ENCODE results near the gene RAB20.
A peak's percentile ranks its signal among the peaks of the same experiment; 100 is the strongest.
"Not testable (repeated sequence)": the region's sequence is repeated elsewhere in the genome, so short reads cannot be mapped to it uniquely, and the experiment has no call there.

The RAB20 gene, protein sequence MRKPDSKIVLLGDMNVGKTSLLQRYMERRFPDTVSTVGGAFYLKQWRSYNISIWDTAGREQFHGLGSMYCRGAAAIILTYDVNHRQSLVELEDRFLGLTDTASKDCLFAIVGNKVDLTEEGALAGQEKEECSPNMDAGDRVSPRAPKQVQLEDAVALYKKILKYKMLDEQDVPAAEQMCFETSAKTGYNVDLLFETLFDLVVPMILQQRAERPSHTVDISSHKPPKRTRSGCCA

DNA sequence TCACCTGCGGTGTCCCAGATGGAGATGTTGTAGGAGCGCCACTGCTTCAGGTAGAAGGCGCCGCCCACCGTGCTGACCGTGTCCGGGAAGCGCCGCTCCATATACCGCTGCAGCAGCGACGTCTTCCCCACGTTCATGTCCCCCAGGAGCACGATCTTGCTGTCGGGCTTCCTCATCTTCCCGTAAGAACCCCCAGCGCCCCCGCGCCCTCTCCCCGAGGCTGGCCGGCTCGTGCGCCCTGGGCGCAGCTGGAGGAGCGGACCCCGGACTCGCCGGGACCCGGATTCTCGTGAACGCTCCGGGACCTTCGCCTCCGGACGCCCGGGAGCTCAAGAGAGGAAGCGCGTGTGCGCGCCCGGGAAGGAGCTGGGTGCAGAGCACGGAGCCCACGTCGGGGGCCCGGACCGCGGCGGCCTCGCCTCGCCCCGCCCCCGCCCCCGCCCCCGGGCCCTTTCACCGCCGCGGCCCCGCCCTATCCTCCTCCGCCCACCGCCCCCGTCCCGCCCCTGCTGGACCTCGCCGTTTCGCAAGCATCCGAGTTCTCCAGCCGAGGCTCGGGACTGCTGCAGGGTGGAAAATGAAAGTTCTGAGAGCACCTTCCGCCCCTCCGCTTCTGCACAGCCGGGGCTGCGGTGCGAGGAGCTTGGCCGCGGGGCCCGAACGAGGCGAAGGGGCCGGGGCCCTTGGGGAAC lies at the start of gene RAB20:
TSS of gene RAB20 (minus strand) at position 379 of the 692 bp plus-strand sequence. CDS start at position 176, 203 bp downstream.
- peak; percentile 63 to 93 for DNase-seq

DNA sequence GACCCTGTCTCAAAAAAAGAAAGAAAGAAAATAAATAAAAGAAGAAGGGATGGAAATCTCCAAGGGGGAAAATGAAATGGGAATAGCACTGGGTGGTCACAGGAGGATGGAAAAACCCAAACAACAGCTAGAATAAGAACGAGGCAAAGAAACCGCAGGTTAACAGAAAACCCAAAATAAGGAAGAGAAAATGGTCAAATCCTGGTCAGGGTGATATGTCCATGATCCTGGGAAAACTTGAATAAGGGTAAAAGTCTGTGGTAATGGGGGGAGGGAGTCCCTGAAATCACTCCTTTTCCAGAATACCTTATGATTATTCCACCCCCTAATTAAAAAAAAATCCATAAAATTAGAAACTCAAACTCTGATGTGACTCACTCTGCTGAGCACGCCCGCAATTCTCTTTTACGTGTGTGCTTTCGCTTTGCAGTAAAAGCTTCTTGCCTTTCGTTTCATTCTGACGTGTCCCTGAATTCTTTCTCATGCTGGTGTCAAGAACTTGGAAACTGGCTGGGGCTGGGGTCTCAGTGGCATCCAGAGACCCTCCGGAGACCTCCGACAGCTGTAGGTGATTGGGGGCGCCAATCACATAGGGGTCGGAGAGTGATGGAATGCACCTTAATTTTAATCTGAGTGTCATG lies 49.6 kb upstream of the RAB20 start:
- DNase-seq: no peak

DNA sequence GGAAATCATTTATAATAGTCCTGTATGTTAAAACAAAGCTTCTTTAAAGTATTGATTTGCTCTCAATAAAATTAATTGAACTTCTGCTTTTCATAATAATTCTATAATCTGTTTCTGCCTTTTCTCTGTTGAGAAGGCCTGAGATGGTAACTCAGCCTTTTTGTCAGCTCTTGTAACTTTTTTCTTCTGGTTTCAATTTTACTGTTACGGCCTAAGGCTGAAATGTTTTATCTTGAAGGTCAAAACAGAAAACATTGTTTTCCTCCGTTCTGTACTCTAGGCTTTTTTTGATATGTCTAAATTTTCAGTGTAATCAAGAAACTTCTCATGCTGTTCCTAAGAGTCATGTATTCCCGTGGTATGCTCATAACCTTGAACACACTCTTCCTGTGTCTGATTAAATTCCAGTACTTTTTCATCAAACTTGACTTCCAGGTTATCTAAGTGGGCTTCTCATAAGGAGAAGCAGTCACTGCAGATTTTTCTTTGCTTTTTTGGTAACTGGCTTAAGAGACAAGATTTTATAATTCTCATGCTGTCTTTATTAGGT lies 46.2 kb upstream of the RAB20 start:
- no peak for DNase-seq

DNA sequence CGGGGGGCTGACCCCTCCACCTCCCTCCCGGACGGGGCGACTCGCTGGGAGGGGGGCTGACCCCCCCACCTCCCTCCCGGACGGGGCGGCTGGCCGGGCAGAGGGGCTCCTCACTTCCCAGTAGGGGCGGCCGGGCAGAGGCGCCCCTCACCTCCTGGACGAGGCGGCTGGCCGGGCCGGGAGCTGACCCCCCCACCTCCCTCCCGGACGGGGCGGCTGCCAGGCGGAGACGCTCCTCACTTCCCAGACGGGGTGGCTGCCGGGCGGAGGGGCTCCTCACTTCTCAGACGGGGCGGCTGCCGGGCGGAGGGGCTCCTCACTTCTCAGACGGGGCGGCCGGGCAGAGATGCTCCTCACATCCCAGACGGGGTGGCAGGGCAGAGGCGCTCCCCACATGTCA lies 44.8 kb upstream of the RAB20 start:
- DNase-seq: not testable (repeated sequence)

DNA sequence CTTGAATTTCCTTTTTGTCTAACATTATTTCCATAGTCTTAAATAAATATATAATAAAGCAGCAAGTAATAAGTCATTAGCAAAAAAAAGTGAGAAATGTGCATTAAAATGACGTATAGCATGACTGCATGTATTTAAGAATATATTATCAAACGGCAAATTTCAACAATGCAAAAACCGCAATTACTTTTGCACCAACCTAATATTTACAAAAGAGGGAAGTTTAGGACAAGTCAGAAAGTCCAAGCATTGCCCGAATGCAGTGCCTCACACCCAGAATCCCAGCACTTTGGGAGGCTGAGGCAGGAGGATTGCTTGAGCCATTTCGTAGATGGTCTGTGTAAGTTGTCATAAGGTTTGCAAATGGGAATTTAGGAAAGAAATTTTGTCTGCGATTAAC lies 43.6 kb upstream of the RAB20 start:
- no peak for DNase-seq

DNA sequence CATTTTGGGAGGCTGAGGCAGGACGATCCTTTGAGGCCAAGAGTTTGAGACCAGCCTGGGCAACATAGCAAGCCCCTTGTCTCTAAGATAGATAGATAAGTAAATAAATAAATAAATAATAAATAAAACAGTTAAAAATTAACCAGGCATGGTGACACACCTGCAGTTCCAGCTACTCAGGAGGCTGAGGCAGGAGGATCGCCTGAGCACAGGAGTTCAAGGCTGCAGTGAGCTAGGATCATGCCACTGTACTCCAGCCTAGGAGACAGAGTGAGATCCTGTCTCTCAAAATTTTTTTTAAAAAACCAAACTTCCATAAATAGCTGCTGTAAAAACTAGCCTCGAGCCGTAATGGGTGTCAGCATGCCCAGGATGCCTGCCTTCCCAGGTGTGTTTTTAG lies 39.5 kb upstream of the RAB20 start:
- no peak for DNase-seq

DNA sequence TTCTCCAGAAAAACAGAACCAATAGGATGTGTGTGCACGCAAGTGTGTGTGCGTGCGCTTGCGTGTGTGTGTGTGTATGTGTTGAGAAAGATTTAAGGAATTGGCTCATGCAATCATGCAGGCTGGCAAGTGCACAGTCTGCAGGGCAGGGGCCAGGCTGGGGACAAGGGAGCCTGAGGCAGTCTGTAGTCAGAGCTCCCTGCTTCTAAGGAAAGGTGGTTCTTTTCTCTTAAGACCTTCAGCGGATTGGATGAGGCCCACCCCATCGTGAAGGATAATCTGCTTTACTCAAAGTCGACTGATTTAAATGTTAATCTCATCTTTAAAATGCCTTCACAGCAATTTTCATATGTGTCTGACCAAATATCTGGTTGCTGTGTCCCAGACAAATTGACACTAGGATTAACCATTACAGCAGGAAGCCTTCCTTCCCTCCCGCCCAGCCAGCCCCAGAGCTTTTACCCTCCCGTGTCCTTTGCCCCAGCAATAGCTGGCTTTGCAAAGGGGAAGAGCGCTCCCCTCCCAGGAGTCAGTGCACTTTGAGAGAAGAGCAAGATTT lies 38.8 kb upstream of the RAB20 start:
- DNase-seq: no peak

DNA sequence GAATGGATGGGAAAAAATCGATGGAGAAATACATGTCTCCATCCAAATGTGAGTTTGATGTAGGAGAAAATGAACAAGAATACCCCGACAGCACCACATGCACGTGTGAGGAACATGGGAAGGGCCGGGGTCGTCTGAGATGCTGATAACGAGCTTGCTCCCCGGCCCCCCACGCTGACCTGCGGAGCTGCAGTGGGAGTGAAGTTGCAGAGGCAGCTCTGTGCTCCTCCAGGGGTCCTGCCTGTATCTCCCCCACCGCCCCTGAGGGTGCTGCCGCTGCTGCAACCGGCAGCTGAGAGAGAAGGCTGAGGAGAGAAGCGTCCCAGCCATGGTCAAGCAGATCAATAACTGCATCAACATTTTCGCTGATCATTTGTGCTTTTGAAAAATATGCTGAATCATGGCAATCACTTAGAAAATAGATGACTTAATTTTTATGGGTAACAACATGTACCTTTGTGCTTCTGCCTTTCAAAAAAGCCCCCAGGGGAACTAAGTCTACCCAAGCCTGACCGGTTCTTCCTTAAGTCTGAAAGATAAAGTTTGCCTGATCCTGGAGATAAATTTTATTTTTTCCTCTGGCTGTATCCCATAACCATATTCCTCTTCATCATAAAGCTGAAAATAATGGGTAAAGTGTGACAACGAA lies 35.6 kb upstream of the RAB20 start:
- no peak for DNase-seq

DNA sequence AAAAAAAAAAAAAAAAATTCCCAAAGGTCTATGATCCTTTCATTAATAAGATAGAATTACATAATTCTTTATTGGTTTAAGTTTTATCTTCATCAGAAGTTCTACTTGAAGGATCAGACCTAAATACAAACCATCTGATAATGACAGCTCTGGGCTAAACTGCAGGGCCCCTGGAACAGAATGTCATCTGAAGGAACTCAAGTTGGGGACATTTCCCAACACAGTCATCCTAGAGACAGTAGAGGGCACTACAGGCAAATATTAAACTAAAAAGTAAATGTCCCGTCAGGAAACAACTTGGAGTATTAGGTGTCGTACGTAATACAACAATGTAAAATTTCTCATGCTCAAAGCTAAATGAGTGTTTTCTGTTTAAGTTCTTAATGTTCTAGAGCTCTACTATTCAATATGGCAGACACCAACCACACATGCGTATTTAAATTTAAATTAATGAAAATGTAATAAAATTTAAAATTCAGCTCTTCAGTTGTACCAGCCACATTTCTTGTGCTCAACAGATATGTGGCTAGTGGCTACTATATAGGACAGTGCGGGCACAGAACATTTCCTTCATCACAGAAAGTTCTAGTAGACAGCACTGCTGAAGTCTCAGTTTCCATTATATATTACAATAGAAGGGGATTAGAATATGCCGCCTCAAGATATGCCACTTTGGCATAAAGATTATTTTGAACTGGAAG lies 32.1 kb upstream of the RAB20 start:
- DNase-seq: peak; percentile 36 to 79

DNA sequence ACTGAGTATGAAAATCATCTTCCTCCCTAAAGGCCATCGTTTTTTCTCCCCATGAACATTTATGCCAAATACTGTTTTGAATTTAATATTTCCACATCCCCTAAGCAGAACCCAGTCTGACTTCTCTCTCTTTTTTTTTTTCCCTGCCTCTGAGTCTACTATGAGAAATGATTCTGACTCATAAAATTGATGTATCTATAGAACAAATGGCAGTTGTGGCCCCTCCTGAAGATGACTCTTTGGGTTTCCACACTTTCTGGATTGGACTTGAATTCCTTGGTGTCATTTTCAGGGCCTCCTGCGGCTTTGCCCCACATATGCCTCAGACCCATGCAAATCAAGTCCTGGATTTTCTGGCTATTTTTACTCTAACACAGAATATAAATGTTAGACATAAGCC lies 31.1 kb upstream of the RAB20 start:
- no peak for DNase-seq

DNA sequence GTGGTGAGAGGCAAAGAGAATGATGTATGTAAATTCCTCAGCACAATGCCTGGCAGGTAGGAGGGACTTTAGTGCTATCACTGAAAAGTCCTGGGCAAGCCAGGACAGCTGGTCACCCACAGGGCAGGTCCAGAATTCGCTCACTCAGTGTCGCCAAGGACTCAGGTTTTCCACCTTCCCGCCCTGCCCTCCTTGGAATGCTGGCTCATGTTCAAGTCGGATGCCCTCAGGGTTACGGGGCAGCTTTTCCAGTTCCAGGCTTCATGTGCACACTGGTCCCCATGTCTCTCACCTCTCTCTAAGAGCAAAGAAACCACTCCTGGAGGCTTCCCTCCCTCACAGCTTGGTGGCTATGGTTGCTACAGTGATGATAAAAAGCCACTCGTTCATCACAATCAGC lies 29.1 kb upstream of the RAB20 start:
- DNase-seq: no peak

DNA sequence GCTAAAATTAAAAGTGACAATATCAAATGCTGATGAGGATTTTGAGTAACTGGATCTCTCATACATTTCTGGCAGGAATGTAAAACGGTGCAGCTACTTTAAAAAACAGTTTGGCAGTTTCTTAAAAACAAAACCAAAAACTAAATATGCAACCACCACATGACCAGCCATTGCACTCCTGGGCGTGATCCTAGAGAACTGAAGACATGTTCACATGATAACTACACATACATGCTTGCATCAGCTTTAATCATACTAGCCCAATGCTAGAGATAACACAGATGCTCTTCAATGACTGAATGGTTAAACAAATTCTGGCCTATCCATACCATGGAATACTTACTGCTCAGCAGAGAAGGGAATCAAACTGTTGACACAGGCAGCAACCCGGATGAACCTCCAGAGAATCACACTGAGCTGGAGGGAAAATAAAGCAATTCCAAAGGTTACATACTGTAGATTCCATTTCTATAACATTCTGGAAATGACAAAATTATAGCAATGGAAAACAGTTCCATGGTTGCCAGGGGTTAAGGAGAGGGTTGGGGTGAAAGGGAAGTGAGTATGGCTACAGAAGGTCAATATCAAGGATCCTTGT lies 28.4 kb upstream of the RAB20 start:
- no peak for DNase-seq

DNA sequence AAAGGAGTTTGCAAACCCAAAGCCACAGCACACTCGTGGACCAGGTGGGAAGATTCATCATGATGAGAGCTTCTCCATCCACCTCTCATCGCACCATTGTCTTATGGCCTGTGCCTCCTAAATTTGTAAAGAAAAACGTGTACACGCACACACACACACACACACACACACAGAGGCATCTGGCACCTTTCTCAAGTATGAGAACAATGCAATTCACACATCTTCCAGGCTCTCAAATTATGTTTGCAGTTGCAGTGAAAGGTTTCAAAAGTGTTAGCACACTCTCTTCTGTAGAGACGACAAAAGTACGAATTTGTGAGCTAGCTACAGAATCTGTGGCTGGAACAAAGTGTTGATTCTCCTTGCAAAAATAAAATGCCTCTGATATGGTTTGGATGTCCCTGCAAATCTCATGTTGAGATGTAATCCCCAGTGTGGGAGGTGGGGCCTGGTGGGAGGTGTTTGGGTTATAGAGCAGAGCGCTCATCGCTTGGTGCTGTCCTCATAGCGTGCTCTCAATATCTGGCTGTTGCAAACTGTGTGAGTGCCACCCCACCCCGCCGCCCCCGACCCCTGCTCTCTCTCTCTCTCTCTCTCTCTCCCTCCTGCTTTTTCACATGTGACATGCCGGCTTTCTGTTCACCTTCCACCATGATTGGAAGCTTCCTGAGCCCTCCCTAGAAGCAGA lies 21.8 kb upstream of the RAB20 start:
- no peak for DNase-seq

DNA sequence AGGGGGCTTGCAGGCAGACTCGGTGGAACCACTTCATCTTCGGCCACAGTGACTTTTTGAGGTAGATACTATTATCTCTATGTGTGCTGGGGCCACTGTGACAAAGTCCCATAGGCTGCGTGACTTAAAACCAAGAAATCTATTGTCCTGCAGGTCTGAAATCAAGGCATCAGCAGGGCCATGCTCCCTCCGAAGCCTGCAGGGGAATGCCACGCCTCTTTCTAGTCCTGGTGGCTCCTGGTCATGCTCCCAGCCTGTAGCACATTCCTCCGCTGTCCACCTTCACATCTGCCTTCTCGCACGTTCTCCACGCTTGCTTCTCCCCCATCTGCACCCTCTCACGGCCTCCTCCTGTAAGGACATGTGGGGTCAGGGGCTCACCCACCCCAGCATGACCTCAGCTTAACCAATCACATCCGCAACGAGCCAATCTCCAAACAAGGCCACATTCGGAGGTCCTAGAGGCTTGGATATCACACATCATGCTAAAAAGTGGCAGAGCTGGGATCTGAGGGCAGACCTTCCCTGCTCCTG lies 21.0 kb upstream of the RAB20 start:
- DNase-seq: no peak

DNA sequence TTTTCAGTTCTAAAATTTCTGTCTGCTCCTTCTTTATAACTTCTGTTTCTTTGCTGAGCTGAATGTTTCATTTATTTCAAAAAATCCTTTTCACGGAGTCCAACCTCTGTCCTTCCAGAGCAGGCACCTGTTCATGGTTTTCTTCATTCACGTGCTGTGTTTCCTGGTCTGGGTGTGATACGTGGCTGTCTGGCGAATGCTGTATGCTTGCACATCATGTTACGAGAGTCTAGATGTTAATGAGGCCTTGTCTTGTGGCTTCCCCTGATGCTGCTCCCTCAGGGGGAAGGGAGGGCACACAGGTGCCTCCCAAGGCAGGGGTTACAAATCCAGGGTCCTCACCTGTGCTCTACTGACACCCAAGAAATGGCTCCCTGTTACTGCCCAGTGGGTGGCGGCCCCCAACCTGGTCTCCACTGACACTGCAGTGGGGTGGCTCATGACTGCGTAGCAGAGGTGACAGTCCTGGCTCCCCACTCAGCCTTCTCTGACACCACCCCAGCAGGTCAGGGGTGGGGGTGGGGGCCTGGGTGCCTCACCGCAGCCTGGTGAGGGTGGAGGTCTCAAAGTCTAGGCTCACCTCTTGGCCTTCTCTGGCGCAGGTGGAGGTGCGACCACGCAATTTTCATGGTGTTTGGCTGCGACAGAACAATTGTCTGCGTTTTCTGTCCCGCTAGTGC lies 20.1 kb upstream of the RAB20 start:
- no peak for DNase-seq

DNA sequence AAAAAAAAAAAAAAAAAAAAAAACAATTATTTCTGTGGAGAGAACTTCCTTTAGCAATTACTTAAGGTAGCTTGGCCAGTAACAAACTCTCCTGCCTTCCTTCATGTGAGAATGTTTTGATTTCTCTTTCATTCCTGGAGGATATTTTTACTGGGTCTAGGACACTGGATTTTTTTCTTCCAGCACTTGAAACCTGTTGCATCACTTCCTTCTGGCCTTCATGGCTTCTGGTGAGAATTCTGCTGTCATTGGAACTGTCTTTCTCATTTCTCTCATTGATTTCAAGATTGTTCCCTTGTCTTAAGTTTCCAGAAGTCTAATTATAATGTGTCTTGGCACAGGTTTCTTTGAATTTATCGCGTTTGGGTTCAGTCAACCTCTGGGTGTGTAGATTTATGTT lies 19.3 kb upstream of the RAB20 start:
- no peak for DNase-seq

DNA sequence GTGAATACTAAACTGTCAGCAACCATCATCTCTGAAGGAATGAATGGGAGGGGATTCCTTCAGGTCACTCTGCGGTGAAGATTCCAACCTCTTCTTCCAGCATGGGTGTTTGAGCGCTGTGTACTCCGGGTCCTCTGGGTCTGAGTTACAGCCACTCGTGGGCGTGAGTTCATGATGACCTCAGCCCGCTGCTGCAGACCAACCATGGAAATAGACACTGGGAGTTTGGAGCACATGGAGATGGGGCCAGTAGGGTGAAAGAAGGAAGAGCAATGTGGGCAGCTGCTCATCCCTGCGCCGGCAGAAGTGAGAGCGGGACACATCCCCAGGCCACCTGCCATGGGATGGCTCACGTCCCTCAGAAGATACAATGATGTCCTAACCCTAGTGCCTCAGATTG lies 16.8 kb upstream of the RAB20 start:
- no peak for DNase-seq

DNA sequence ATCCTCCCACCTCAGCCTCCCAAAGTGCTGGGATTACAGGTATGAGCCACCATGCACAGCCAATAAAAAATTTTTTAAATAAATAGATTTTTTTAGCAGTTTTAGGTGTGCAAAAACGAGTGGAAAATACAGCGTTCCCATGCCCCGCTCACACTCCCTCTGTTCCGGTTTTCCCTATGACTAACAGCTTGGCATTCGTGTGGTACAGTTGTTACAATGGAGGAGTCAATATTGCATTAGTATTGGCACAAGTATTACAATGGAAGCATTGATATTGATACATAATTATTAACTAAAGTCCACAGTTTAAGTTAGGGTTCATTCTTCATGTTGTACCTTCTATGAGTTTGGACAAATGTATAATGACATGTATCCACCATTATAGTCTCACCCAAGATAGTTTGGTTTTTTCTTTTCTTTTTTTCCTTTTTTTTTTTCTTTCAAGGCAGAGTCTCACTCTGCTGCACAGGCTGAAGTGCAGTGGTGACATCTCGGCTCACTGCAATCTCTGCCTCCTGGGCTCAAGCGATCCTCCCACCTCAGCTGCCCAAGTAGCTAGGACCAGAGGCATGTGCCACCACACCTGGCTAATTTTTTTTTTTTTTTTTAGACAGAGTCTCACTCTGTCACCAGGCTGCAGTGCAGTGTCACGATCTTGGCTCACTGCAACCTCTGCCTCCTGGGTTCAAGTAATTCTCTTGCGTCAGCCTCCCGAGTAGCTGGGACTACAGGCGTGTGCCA lies 15.4 kb upstream of the RAB20 start:
- DNase-seq: no peak

DNA sequence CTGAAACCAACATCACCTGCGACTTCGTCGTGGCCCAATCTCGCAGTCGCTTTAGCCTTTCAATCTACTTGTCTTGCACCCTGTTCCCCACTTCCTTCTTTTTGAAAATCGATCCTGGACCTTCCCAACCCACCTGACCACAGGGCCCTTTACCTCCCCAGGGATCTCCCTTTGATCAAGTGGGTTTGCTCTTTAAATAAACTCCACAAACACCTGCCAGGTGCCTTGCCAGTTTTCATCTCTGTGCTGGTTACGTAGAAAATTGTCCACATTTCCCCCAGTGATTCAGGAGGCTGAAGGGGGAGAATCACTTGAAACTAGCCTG lies 14.5 kb upstream of the RAB20 start:
- no peak for DNase-seq
